Medulla oblongata (tissue), 1 donor: Measurements from ENCODE around the gene SLC66A3.

ENCODE experiments used
- DNase-seq: peaks from one replicate; pipeline ENCODE4 v3.0.0-alpha.2; 2015; ENCODE audit errors: extremely low spot score

Gene SLC66A3

GRCh38 chr2:11213975-11214374 lies 58.7 kb downstream of the SLC66A3 start:
- no peak for DNase-seq

GRCh38 chr2:11214770-11215169 lies 59.5 kb downstream of the SLC66A3 start:
- no peak for DNase-seq

GRCh38 chr2:11215407-11215806 lies 60.1 kb downstream of the SLC66A3 start:
- DNase-seq: no peak

- no peak for DNase-seq
Measured at GRCh38 chr2:11220445-11220844, 65.2 kb downstream of the SLC66A3 start.

- DNase-seq: no peak
Measured at GRCh38 chr2:11222845-11223244, 67.6 kb downstream of the SLC66A3 start.

- DNase-seq: no peak
Measured at GRCh38 chr2:11224887-11225286, 69.6 kb downstream of the SLC66A3 start.

GRCh38 chr2:11227595-11227994 lies 72.3 kb downstream of the SLC66A3 start:
- peak; percentile 4 for DNase-seq
